Mononuclear cell (primary cell): ENCODE measurements around the gene TRIP12. TPM values are rescaled to one million over a fixed set of nuclear protein-coding genes. Genes with fewer than 3 reads are reported as not detected.
"Not testable (repeated sequence)": the region's sequence is repeated elsewhere in the genome, so short reads cannot be mapped to it uniquely, and the experiment has no call there.

ENCODE experiments used
- H3K27me3 ChIP-seq: 2 replicates; pipeline ENCODE4 v1.6.0; 2011; ENCODE audit warnings: low read length, control low read depth; ENCODE audit not compliant: insufficient read depth
- H3K4me1 ChIP-seq: 2 replicates; pipeline ENCODE4 v1.5.1; 2011; ENCODE audit warnings: mild to moderate bottlenecking, low read length, control low read depth; ENCODE audit not compliant: insufficient read depth
- H3K4me3 ChIP-seq: 2 replicates; pipeline ENCODE4 v1.5.1; 2011; ENCODE audit warnings: mild to moderate bottlenecking, low read length, moderate library complexity
- H3K9me3 ChIP-seq: 2 replicates; pipeline ENCODE4 v1.5.1; 2011; ENCODE audit warnings: low read depth, mild to moderate bottlenecking, control low read depth, low read length
- total RNA-seq: library from RNA; depleted of rRNA; stranded (reverse); fragments of >200 nt; gene quantifications from one replicate; pipeline ENCODE4 v1.2.3, GENCODE V29; 2012

Gene TRIP12
- total RNA-seq, 1 donor = 224 TPM

DNA sequence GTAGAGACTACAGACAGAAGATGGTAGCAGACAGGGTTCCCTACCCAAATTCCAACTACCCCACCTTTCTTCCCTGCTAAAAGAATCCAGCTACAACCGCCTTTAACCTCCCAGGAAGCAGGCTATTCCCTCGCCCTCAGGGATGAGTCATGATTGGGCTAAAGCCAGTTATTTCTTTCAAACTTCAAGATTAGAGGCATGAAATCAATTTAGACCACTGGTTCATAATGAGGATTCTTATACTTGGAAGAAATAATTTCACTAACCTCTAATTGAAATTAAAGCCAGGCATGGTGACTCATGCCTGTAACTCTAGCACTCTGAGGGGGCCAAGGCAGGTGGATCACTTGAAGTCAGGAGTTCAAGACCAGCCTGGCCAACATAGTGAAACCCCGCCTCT, 20.0 kb downstream of the TRIP12 start:
- no peaks in the 10 kb centered on the region for H3K27me3 ChIP-seq
- H3K4me1 ChIP-seq = peaks cover 19% of the 10 kb centered on the region
- H3K4me3 ChIP-seq = no peak overlapping the region
- no peaks in the 10 kb centered on the region for H3K9me3 ChIP-seq

GRCh38 chr2:229900514-229900913, 21.3 kb downstream of the TRIP12 start:
- H3K4me3 ChIP-seq, H3K27me3 ChIP-seq, H3K9me3 ChIP-seq: not testable (repeated sequence)
- peaks cover 19% of the 10 kb centered on the region for H3K4me1 ChIP-seq

GRCh38 chr2:229900012-229900411, 21.8 kb downstream of the TRIP12 start:
- Histone ChIP-seq H3K4me3 (no peak overlapping the region), H3K27me3 (no peaks in the 10 kb centered on the region), H3K9me3 (no peaks in the 10 kb centered on the region), H3K4me1 (peaks cover 19% of the 10 kb centered on the region)

DNA sequence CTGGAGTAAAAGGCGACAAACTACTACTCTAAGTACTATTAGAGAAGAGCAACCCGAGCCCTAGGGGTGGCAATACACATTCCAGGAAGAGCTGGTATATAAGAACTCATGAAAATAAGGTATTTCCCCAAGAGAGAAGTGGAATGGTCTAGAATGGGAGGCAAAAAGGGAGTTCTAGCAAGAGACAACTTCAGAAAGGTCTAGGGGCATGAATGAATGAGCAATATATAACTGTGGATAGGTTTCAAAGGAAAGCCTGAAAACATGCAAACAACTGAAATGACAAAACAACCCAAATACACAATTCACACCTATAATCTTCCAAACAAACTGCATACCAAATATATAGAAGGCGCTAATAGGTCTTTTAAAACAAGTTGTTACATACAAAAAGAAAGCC, 22.2 kb downstream of the TRIP12 start:
- Histone ChIP-seq H3K4me3 (no peak overlapping the region), H3K9me3 (no peaks in the 10 kb centered on the region), H3K27me3 (no peaks in the 10 kb centered on the region), H3K4me1 (peaks cover 19% of the 10 kb centered on the region)

DNA sequence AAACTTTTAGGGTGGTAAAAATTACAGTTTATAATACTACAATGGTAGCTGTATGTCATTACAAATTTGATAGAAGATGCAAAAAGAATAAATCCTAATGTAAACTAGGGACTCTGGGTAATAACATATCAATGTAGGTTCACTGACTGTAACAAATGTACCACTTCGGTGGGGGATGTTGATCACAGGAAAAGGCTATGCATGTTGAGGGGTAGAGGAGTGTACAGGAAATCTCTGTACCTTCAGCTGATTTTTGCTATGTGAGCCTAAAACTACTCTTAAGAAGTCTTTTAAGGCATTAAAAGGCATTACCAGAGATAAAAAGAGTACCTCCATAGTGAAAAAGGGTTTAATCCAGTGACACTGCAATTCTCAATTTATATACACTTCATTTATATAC, 25.0 kb downstream of the TRIP12 start:
- H3K4me1 ChIP-seq = peaks cover 14% of the 10 kb centered on the region
- no peak overlapping the region for H3K4me3 ChIP-seq
- H3K9me3 ChIP-seq = no peaks in the 10 kb centered on the region
- H3K27me3 ChIP-seq = no peaks in the 10 kb centered on the region

GRCh38 chr2:229889023-229889422, 32.8 kb downstream of the TRIP12 start:
- Histone ChIP-seq H3K27me3 (no peaks in the 10 kb centered on the region), H3K4me3 (no peak overlapping the region), H3K9me3 (no peaks in the 10 kb centered on the region), H3K4me1 (peaks cover 4% of the 10 kb centered on the region)

DNA sequence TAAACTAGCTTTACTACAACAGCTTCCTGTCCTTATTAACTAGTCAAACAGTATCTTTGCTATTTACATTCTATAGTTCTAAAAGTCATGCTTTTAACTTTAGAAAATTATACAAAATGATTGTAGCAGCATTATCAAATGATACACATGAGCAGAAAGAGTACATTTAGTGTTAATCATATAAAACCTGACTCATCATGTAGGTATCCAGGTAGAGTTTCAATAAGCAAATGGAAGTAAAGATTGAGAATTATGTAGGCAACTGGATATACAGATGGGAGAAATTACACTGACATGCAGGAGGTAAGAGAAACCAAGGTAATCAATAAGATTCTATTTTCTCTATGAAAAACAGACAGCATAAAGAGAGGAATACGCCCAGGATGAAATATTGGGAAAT, 33.8 kb downstream of the TRIP12 start:
- peaks cover 4% of the 10 kb centered on the region for H3K4me1 ChIP-seq
- no peaks in the 10 kb centered on the region for H3K27me3 ChIP-seq
- no peak overlapping the region for H3K4me3 ChIP-seq
- H3K9me3 ChIP-seq = no peaks in the 10 kb centered on the region

DNA sequence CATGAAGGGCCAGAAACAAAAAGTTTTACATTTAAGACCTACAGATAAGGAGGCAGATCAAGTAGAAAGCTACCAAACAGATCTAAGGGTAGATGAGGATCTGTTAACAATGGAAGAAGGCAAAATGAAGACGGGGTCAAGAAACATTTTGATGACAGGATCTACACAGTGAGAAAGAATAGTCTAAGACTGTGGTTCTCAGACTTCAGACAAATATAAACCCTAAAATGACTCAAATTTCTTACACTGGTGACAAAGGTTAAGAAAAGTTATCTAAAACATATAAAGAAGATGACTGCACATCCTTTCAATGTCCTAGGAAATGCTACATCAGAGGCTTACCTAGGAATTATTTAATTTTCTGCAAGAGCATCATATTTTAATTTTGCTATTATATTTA, 34.4 kb downstream of the TRIP12 start:
- Histone ChIP-seq H3K9me3 (no peaks in the 10 kb centered on the region), H3K27me3 (no peaks in the 10 kb centered on the region), H3K4me1 (peaks cover 4% of the 10 kb centered on the region), H3K4me3 (no peak overlapping the region)

GRCh38 chr2:229884775-229885699, 36.8 kb downstream of the TRIP12 start:
- Histone ChIP-seq H3K27me3 (no peaks in the 10 kb centered on the region), H3K9me3 (no peaks in the 10 kb centered on the region), H3K4me3 (no peak overlapping the region), H3K4me1 (peaks cover 4% of the 10 kb centered on the region)

DNA sequence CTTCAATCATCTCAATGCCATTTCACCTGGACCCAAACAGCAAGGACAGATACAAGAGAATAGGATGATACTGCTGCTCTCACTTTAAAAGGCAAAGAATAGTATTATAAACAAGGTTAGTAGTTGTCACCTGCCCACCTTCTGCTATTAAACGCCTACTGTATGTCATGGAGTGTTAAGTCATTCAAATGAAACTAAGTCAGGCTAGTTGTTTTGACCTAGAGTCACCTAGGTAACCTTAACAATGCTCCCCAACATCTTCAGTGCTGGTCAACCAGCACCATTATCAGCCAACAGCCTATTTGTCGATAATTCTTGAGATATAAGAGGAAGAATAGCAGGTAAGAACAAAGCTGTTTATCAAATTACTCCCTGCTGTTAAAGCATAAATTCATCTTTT, 39.2 kb downstream of the TRIP12 start:
- Histone ChIP-seq H3K4me3 (no peak overlapping the region), H3K27me3 (no peaks in the 10 kb centered on the region), H3K4me1 (no peaks in the 10 kb centered on the region), H3K9me3 (no peaks in the 10 kb centered on the region)

DNA sequence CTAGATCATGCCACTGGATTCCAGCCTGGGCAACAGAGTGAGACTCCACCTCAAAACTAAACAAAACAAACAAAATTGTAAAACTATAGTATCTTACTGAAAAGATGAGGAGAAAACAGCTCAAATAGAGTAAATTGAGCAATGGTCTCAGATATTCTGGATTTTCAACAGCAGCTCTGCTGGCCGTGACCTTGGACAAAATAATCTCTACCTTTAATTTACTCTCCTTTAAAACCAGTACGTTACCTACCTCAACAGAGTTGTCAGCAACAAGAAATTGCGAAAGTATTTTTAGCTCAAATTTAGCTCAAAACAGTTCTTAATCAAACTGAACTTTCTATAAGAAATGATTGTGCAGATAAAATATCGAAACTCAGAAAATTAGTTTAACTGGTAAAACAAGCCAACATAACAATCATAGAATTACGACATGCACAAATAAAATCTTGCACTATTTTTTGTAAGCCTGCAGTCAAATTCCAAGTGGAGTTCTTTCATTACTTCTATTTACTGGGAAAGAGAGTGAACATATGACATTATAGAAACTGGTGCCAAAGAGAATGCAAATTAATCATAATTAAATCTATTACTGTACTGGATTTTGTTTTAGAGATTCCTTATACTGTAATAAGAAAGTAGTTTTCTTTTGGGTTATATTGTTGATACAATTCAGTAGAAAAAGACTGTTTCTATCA, 40.8 kb downstream of the TRIP12 start:
- H3K4me1 ChIP-seq = no peaks in the 10 kb centered on the region
- H3K4me3 ChIP-seq = no peak overlapping the region
- no peaks in the 10 kb centered on the region for H3K27me3 ChIP-seq
- H3K9me3 ChIP-seq = no peaks in the 10 kb centered on the region

GRCh38 chr2:229879191-229879950, 42.4 kb downstream of the TRIP12 start:
- H3K27me3 ChIP-seq = no peaks in the 10 kb centered on the region
- no peaks in the 10 kb centered on the region for H3K4me1 ChIP-seq
- no peak overlapping the region for H3K4me3 ChIP-seq
- H3K9me3 ChIP-seq = no peaks in the 10 kb centered on the region

DNA sequence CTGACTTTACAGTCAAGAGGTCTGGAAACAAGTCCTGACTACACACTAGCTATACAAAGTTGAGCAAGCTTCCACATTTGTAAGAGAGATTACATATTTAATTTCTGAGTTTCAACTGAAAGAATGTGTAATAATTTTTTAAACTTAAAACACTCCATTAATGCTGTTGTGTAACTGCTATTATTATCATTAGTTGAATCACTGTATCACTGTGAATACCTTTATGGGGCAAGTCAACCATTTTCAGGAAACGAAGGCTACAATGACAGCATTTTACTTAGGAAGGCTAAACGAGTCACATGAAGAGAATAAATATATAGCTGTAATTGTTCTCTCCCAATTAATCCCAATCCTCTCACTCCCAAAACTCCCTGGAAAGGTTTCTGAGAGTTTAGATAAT, 46.3 kb downstream of the TRIP12 start:
- Histone ChIP-seq H3K4me1 (no peaks in the 10 kb centered on the region), H3K4me3 (no peak overlapping the region), H3K9me3 (no peaks in the 10 kb centered on the region), H3K27me3 (no peaks in the 10 kb centered on the region)

DNA sequence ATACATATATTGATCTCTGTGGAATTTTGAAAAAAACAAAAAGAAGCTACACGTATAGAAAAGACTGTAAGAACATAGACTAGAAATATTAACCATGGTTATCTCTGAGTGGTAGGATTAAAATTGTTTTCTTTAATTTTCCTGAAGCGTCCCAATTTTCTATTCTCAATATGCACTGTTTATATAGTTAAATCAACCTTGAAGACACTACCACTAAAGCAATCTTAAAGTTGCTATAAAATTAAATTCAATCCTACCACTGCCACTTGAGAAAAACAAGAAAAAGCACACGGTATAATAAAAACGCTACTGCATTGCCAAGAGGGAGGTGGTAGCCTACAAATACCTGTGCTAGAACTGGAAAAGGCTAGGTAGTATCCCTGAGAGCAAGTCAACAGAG, 47.2 kb downstream of the TRIP12 start:
- H3K27me3 ChIP-seq = no peaks in the 10 kb centered on the region
- no peaks in the 10 kb centered on the region for H3K4me1 ChIP-seq
- no peaks in the 10 kb centered on the region for H3K9me3 ChIP-seq
- H3K4me3 ChIP-seq = no peak overlapping the region

DNA sequence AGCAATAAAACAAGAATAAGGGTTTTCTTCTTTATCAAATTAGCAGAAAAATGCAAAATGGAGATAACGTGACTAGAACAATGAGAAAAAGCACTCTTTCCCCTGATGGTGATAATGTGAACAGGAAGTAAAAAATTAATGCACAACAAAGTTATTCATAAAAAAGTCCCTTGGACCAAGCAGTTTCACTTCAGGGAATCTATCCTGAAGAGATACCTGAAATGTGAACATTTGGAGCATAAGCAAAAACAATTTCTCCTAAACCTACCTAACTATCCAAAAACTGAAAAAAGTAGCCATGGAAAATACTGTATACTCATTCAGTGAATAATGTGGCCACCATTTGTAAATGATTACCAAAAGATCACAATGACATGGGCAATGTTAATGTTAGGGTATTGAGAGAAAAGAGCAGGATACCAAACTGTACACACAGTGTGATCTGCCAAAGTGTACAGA, 48.7 kb downstream of the TRIP12 start:
- H3K4me1 ChIP-seq = no peaks in the 10 kb centered on the region
- no peak overlapping the region for H3K4me3 ChIP-seq
- H3K27me3 ChIP-seq = no peaks in the 10 kb centered on the region
- no peaks in the 10 kb centered on the region for H3K9me3 ChIP-seq
